AML-193 (cell line): Measurements from ENCODE around the gene DCAF5.

Experiments used
- DNase-seq, 2 experiments: peaks; one replicate each; lab custom pipeline; 2025; lab: John Stamatoyannopoulos, UW

DCAF5 gene

DNA sequence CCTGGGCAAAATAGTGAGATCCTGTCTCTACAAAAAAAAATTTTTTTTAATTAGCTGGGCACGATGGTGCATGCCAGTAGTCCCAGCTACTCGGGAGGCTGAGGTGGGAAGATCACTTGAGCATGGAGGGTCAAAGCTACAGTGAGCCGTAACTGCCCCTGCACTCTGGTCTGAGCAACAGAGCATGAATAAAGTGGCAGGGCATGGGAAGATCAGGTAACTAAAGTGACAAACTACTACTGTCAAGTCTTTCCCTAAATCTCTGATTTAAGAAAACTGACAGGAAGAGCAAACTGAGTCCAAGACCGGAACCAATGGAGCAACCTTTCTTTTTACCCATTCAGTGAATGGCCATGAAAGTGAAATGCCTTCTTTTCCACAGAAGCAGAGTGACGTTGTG lies 10.8 kb downstream of the DCAF5 start:
- DNase-seq = no peak

DNA sequence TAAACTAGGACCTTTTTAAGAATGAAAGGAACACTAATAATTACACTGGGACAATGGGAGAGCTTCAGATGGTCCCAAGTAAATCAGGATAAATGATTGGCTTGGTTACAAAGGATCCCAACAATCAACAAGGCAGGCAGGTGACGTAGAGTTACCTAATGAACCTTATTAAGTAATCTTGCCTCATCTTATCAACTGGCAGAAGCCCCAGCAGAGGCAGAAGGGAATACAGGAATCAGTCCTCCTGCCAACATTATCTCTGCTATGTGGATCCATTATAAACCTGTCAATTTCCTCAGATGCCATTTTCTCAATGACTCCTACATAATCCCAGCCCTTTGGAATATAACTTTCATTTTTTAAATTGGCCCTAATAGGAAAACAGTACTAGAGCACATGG lies 11.4 kb downstream of the DCAF5 start:
- DNase-seq = no peak

DNA sequence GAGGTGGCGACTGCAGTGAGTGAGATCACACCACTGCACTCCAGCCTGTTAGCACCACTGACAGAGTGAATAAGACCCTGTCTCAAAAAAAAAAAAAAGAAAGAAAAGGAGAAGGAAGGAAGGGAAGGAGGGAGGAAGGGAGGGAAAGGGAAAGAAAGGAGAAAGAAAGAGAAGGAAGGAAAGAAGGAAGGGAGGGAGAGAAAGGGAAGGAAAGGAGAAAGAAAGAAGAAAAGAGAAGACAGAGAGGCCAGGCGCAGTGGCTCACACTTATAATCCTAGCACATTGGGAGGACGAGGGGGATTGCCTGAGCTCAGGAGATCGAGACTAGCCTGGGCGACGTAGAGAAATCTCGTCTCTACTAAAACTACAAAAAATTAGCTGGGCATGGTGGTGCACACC lies 13.2 kb downstream of the DCAF5 start:
- DNase-seq = no peak

DNA sequence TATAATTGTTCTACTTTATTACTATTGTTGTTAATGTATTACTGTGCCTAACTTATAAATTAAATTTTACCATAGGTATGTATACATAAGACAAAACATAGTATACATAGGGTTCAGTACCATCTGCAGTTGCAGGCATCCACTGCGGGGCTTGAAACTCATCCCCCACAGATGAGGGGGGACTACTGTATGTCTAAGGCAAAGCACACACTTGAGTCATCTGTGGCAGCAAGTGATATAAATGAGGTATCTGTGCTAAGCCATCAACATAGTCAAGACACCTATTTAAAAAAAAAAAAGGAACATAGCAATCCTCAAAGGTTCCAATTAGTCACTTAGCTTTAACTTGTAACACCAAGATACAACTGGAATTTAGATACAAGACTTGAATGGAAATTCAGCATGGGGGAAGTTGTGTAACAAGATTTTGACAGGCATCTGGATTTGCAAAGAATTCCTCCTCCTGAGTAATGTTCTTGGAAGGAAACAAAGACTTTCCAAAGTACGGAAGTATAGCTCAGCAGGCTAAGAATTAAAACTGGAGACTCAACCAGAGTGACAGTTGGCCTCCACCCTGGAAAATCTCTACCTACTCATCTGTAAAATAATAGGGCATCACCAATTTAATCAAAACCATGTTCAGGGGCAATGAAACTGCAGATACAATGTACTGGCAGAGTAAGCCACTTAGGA lies 14.9 kb downstream of the DCAF5 start:
- DNase-seq = no peak

DNA sequence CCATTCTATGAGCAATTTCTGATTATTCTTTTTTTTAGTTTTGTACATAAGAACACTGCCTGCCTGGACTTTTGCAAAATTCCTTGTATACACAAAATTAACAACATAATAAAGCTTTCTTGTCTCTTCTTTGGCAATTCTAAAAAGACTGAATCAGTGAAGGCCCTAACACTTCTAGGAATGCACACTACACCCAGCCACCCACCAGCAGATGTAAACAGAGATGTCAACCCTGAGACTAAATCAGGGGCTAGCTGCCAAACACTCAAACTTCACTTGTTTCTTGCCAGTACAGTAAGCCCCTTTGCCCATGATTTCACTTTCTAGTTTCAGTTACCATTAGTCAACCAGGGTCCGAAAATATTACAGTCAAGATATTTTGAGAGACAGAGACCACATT lies 15.5 kb downstream of the DCAF5 start:
- DNase-seq = no peak

DNA sequence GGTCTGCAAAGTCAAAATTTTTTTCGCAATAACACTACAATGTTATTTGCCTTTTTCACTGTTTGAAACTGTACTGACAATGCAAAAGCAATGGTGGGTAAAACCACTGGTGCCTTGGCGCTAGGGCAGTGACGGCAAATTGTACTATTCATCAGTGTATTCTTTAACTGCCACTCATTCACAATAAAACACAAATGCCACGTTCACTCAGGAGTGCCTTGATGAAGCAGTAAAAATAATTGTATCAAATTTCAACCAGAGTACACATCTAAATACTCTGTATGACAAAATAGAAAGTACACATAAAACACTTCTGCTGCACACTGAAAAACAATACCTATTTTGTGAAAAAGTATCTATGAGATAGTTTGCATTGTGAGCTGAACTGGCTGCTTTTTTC lies 17.8 kb downstream of the DCAF5 start:
- DNase-seq = no peak

DNA sequence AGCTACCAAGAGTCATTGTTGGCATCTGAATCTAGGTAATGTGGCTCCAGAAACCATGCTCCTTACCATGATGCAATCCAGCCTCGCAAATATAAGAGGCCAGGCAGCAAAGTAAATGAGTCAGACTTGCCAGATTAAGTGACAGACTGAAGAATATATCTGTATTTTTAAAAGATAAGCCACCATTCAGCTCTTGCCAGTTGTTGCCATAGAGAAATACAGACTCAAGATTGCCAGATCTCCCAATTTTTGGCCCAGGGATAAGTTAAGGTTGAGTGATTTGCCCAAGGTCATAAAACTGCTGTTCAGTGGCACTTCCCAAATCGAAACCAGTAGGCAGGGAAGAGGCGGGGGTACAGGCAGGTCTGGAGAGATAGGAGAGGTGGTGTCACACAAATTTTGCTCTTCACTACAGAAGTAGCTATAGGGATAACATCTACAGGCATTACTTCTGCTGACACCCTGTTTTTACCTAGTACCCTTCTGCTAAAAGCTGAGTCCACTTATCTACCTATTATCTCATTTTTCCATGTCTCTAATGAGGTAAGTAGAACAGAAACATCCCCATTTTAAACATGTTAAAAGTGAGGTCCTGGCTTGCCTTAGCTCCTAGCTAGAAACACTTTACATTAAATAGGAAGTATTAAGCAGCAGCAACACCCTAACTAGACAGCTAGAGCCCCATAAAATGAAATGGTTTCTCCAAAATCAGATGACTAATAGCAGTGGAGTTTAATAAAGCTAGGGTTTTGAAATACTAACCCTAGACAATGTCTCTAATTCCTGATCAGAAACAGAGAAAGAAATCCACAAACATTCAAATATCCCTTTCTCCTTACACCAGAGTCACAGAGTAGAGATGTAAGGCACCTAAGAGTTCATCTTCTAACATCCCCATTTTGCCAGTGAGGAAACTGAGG lies 19.5 kb downstream of the DCAF5 start:
- DNase-seq = peak; percentile 2 to 10

DNA sequence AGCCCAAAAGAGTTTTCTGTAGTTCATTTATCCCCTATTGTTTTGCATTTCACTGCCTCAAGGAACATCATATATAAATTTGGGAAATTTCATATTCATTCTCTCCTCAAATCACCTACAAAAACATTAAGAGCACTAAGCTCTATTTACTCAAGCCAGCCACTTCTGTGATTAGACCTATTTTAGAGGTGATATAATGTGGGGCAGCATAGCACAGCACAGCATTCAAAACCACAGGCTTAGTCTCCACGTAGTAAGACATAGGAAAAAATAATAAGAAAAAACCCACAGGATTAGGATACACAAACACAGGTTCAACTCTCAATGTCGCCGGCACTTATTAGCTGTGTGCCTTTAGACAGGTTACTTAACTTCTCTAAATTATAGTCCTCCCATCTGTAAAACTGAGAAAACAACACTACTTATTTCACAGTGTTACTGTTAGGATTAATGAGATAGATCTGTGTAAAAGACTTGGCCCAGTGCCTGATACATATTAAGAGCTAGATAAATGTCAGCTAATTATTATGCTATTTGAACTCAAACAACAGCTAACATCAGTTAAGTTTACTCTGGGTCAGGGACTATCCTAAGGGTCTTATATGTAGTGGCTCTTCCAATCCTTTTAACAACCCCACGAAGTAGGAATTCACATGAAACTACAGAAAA lies 20.3 kb downstream of the DCAF5 start:
- DNase-seq = no peak

DNA sequence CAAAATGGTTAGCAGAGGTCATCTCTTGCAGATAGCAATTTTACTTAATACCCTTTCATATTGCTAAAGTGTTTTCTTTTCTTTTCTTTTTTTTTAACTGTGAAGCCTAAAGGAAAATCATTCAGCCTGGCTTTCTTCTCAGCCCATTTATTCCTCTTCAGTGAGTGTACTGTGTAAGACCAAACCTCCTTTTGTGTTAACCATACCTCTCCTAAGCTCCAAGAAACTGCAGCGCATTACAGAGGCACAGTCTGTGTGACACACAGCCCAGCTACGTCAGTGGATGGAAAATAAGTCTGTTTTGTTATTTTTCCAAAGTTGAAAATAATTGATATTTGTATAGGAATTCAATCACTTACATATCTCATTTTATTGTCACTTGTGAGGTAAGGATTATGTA lies 21.7 kb downstream of the DCAF5 start:
- DNase-seq = no peak

DNA sequence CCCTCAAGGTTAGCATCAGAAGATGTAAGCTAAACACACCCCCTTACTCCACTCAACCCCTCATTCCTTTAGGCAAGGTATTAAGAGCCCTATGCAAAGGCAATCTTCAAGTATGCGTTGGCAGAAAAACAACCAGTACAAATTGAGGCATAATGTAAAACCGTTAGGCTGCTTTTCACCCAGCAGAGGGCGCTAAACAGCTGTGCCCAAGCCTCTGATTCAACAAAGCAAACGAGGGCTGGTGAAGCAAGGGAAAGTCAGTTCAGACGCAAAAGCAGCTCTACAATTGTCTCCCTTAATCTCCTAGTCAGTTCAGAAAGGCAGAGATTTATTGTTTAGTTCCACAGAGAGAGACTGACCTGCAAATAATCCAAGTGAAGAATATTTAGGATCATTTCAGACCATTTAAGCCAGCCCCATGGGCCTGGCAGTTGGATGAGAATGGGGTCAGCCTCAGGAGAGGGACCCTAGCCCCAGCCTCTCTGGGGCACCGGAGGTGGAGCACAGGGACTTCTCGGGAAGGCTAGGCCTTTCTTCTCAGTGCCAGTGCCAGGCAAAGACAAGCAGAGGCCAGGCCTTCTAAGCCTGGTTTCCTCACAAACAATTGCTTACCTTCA lies 23.5 kb downstream of the DCAF5 start:
- peak; percentile 75 to 76 for DNase-seq

DNA sequence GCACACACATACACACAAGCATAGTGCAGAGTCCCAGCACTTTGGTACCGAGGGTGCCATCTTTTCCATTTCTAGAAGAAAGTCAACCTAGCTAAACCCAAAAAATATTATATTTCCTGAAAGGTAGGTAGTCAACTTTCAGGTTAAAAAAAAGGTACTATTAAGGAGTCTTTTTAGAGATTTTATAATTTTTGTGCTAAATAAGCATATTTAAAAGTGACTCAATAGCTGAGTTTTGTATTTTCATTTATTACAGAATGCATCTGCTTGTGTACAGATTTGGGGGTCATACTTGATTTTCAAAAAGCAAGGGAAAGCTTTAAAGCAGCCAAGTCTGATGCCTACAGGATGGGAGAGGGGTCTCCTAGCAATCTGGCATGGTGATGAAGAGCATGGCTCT lies 34.6 kb downstream of the DCAF5 start:
- DNase-seq = no peak

DNA sequence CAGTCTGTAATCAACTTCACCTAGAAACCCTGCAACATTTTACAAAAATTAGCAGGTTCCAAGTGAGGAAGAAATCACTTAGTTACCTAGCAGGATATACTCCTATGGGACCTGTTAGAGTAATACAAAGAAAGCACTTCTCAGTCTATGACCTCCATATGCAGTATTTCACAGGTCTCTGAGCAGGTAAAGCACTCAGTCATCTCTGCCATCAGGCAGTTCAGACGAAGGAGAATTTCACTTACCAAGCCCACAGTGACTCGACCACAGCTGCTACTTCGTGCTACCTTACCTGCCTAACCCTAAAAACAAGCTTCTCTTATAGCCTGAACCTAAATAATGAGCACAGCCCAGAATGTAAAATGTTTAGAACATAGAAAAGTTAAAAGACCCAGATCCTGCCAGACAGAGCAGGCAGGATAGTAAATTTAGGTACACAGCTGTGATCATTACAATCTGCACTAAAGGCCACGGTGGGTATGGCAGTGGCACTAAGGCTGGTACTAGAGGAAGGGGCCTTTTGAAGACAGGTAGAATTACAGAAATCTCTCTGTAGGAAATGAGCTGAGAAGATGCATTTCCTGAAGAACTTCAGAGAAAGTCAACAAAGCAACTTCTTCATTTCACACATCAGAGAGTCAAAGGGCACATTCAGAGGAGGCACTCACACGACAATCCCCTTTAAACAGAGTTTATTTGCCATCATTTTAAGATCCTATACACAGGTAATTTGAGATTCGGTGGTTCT lies 35.7 kb downstream of the DCAF5 start:
- no peak for DNase-seq

DNA sequence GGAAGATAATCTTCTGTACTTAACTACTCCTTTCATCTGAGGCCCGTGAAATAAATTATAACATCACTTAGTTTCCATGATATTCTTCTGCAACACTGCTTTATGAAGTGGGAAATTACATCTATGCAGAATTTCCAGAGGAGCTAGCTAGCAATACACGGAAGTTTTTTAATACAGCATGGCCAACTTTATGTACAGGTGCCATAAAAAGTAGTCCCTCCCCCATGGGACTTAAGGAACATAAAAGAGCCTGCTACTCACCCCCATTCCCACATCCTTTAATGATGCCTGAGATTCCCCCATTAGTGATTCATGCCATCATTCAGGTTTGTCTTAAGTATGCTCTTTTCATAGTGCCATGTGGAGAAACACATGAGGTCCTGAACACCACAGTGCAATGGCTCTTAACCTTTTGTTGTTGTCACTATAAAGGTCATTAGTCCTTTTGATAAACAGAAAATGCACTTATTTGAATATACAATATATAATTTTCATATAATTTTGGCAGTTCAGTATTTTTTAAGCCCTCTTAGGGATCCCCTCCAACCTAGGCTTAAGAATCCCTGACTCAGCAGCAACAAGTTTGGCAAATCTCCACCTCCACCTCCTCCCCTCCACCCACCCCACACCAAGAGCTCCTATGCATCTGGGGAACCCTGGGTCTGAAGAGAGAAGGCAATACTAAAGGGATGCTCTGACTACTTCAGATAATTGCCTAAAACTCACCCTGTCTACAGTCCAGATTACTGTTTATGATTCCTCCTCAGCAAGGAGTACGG lies 37.3 kb downstream of the DCAF5 start:
- no peak for DNase-seq

DNA sequence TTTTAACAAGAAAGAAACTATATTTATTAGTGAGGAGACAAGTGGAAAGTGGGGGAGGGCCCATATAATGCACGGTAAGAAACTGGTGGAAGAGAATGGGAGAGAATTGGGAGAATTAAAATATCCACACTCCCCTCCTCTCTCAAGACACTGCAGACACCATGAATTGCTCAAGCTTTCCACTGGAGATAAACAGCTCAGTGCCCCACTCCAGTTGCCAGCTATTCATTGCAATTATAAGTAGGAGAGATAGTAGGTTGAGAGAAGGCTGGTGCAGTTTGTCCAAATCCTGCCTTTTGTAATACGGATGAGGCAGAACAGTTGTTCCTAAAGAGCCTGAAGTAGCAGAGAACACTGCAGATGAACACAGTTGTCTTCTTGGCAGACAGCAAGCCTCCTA lies 38.2 kb downstream of the DCAF5 start:
- DNase-seq = no peak

DNA sequence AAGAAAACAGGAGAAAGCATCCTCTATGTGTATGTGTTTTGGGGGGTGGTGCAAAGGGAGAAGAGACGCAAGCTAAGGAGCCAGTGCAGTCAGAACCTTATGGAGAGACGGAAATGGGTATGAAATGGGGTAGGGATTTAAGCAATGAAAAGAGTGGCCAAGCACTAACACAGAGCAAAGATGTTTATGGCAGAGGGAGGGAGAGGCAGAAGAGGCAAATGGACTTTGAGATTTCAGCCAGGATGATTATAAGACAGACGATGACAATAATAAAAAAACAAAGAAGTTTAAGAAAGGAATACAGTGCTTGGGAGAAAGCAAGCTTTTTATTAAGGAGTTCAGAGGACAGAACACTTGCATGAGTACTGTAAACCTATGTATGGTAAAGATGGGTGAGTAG lies 44.6 kb downstream of the DCAF5 start:
- no peak for DNase-seq

DNA sequence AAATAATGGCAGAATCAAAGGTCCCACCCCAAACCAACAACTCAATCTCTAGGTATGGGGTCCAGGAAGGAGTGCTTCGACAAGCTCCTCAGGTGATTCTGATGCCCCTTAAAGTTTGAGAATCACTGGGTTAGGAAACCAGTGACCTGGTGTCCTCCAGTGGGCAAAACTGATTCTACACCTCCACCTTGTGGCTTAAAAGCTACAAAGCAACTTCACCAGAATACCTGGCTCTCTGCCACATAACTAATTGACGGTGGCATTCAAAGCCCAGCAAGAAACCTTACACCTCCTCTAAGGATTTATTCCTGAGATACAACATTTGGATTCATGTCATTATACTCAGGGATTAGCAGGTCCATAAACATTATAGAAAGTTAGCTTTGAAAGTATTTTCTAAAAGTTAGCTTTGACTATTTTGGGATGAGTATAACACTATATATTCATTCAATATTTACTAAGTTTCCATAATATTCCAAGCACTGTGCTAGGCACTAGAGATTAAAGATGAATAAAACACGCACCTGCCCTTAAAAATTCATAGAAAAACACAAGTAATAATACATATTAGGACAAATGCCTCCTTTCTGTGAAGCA lies 45.4 kb downstream of the DCAF5 start:
- peak; percentile 28 to 44 for DNase-seq

DNA sequence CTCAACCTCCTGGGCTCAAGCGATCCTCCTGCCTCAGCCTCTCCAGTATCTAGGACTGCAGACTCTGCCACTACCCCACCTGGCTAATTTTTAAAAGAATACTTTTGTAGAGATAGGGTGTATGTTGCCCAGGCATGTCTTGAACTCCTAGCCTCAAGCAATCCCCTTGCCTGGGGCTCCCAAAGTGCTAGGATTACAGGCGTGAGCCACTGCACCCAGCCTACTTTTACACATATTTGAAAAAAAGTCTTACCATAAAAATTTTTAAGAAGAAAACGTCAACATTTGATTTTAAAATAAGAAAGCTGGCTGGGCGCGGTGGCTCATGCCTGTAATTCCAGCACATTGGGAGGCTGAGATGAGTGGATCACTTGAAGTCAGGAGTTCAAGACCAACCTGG lies 46.5 kb downstream of the DCAF5 start:
- DNase-seq = no peak

DNA sequence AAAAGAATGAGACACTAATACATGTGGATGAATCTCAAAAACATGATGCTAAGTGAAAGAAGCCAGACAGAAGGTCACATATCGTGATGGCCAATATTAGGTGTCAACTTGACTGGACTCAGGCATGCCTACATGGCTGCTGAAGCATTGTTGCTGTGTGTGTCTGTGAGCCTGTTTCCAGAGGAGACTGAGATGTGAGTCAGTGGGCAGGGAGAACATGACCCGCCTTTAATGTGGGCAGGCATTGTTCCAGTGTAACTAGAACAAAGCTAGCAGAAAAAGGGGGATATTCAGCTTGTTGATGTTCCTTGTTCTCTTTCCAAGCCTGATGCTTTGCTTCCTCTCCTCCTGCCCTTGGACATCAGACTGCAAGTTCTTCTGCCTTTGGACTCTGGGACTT lies 47.6 kb downstream of the DCAF5 start:
- no peak for DNase-seq

DNA sequence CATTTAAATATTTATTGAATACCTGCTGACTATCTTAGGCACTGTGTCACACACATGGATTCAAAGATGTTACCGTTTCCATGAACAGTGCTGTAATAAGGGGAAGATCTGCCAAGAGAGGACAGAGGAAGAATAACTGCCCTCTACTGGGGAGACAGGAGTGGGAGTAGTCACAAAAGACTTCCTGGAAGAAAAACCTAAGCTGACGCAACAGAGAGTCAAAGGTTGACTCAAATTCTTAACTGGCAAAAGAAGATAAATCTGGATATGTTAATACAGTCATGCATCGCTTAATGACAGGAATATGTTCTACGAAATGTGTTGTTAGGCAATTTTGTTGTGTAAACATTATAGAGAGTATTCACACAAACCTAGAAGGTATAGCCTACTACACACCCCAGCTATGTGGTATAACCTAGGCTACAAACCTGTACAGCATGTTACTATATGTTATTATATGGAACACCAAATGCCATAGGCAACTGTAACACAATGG lies 51.5 kb downstream of the DCAF5 start:
- peak; percentile 87 to 91 for DNase-seq

DNA sequence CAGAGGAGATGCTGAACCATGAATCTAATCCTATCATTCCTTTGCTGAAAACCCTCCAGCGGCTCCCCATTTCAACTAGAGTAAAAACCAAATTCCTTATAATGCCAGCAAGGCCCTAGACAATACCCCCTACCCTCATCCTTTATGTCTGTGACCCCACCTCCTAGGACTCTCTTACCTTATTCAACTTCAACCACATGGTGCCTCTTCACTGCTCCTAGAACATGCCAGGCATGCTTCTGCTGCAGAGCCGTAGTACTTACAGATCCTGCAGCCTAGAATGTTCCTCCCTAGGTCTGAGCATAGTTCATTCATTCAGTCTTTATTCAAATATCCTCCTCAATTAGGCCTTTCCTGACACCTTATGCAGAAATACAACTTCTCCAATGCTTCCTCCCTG lies 54.9 kb downstream of the DCAF5 start:
- no peak for DNase-seq
